Stimulated activated naive CD8-positive, alpha-beta T cell treated with anti-CD3 and anti-CD28 coated beads, Interleukin-15, amount 100 ng/mL, for 72 hours (primary cell): Measurements from ENCODE around the gene GBF1.
A peak's percentile ranks its signal among the peaks of the same experiment; 100 is the strongest.

Experiments used
- ATAC-seq: fragments of 150-1000 bp; cut with Tn5 transposase; 2 replicates; pipeline ENCODE4 v1.10.0; 2021; ENCODE audit warnings: mild to moderate bottlenecking, moderate library complexity
- DNase-seq, 2 donors: peaks; one replicate each; pipeline ENCODE4 v3.0.0; 2021 to 2022
- H3K27ac Mint-ChIP-seq, 2 donors: one replicate each; pipeline ENCODE4 v1.8.0; 2022; ENCODE audit warnings: mild to moderate bottlenecking in 2 of 2, mixed read lengths in 2 of 2, moderate library complexity in 2 of 2
- H3K27me3 Mint-ChIP-seq: one replicate; pipeline ENCODE4 v1.8.0; 2022; ENCODE audit warnings: mixed read lengths
- H3K4me1 Mint-ChIP-seq: one replicate; pipeline ENCODE4 v1.8.0; 2022; ENCODE audit warnings: mild to moderate bottlenecking, mixed read lengths
- H3K4me3 Mint-ChIP-seq, 2 donors: one replicate each; pipeline ENCODE4 v1.8.0; 2022; ENCODE audit warnings: mild to moderate bottlenecking in 2 of 2, mixed read lengths in 2 of 2, moderate library complexity in 1 of 2
- H3K9me3 Mint-ChIP-seq, 2 donors: one replicate each; pipeline ENCODE4 v1.8.0; 2022; ENCODE audit warnings: mixed read lengths in 2 of 2

Gene GBF1

GRCh38 chr10:102322914-102323313 is 77.6 kb downstream of the GBF1 start:
- no peak overlapping the region for H3K4me3 Mint-ChIP-seq
- peak; percentile 13 to 36 for DNase-seq
- H3K27me3 Mint-ChIP-seq = no peaks in the 10 kb centered on the region
- H3K9me3 Mint-ChIP-seq = no peaks in the 10 kb centered on the region
- H3K27ac Mint-ChIP-seq = no peak overlapping the region
- ATAC-seq = peak; percentile 91
- peaks cover 13% of the 10 kb centered on the region for H3K4me1 Mint-ChIP-seq

- Mint-ChIP-seq H3K4me1 (peaks cover 13% of the 10 kb centered on the region), H3K27ac (no peak overlapping the region)
- ATAC-seq = no peak
These were observed 78.7 kb downstream of the GBF1 start for GRCh38 chr10:102324061-102324460.

GRCh38 chr10:102326031-102326430 is 80.7 kb downstream of the GBF1 start:
- no peaks in the 10 kb centered on the region for H3K9me3 Mint-ChIP-seq
- DNase-seq = no peak
- H3K27me3 Mint-ChIP-seq = no peaks in the 10 kb centered on the region
- ATAC-seq = no peak
- no peak overlapping the region for H3K4me3 Mint-ChIP-seq
- H3K27ac Mint-ChIP-seq = no peak overlapping the region
- H3K4me1 Mint-ChIP-seq = peaks cover 13% of the 10 kb centered on the region

More at GRCh38 chr10:102324061-102324460, 78.7 kb downstream of the GBF1 start:
- Mint-ChIP-seq H3K9me3 (no peaks in the 10 kb centered on the region), H3K4me3 (no peak overlapping the region), H3K27me3 (no peaks in the 10 kb centered on the region)
- no peak for DNase-seq

DNA sequence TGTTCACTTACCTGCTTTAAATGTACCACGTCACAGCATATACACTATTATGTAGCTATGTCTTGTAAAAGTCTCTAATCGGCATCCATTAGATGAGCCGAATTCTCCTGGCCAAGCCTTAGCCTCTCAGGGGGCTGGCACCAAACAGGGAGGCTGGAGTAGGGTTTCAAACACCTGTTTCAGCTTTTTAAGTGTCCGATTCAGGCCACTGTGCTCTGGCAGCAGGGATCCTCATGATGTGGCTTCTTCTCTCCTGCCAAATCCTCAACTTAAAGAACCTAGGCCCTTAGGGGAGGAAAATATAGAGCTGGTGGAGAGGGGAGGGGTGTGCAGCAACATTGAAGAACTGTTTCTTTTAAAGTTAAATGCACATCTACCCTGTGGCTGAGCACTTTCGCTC is 81.7 kb downstream of the GBF1 start:
- H3K27me3 Mint-ChIP-seq = no peaks in the 10 kb centered on the region
- peaks cover 13% of the 10 kb centered on the region for H3K4me1 Mint-ChIP-seq
- no peaks in the 10 kb centered on the region for H3K9me3 Mint-ChIP-seq
- DNase-seq = no peak
- ATAC-seq = no peak
- H3K4me3 Mint-ChIP-seq = no peak overlapping the region
- no peak overlapping the region for H3K27ac Mint-ChIP-seq

- Mint-ChIP-seq H3K9me3 (no peaks in the 10 kb centered on the region), H3K27ac (no peak overlapping the region), H3K27me3 (no peaks in the 10 kb centered on the region), H3K4me3 (no peak overlapping the region), H3K4me1 (peaks cover 8% of the 10 kb centered on the region)
- ATAC-seq = no peak
- DNase-seq = no peak
These were observed 82.3 kb downstream of the GBF1 start for GRCh38 chr10:102327641-102328040.

- Mint-ChIP-seq H3K27me3 (no peaks in the 10 kb centered on the region), H3K27ac (no peak overlapping the region), H3K4me1 (peaks cover 7% of the 10 kb centered on the region), H3K4me3 (no peak overlapping the region), H3K9me3 (no peaks in the 10 kb centered on the region)
- ATAC-seq = no peak
- no peak for DNase-seq
These were observed 87.4 kb downstream of the GBF1 start for GRCh38 chr10:102332772-102333171.

DNA sequence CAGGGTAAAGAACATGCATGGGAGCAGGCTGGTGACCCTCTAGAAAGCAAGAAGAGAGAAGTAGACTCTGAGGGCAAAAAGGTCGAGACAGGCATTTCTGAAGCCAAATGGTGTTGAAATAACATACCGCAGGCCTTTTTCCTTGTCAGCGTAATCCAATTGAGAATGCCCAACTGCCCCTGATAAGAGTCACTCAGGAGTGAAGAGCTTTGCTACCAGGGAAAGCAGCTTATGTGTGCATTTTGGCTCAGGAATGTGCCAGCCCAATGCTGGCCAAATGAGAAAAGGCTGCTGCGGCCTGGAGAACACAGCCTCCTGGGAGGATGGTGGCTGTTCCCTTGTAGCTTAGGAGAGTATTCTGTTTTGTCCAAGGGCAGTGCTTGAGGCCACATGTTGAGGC is 88.8 kb downstream of the GBF1 start:
- DNase-seq (no peak), ATAC-seq (no peak)
- H3K27me3 Mint-ChIP-seq = no peaks in the 10 kb centered on the region
- no peak overlapping the region for H3K4me3 Mint-ChIP-seq
- peaks cover 17% of the 10 kb centered on the region for H3K4me1 Mint-ChIP-seq
- H3K27ac Mint-ChIP-seq = peak overlapping the region in 1 of 2 donors; percentile 85
- H3K9me3 Mint-ChIP-seq = no peaks in the 10 kb centered on the region

DNA sequence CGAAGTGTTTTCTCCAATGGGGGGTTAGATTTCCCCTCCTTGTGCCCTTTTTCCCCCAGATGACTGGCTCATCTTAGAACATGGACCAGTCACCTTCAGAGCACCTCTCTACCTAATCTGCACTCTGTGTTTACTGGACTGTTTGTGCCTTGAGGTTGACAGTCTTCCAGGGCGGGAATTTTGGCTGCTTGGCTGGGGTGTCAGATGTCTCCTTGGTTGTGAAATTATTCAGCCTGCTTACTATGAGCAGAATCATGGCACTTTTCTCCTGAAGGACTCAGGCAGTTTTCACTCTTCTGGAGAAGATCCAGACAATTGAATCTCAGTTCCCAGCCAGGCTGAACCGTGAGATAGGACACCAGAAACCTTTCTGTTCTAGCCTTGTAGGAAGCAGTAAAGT is 89.9 kb downstream of the GBF1 start:
- Mint-ChIP-seq H3K9me3 (no peaks in the 10 kb centered on the region), H3K27ac (no peak overlapping the region), H3K4me1 (peaks cover 17% of the 10 kb centered on the region), H3K4me3 (no peak overlapping the region), H3K27me3 (no peaks in the 10 kb centered on the region)
- ATAC-seq (no peak), DNase-seq (no peak)

GRCh38 chr10:102341038-102341688 is 95.8 kb downstream of the GBF1 start:
- Mint-ChIP-seq H3K9me3 (no peaks in the 10 kb centered on the region), H3K27me3 (no peaks in the 10 kb centered on the region), H3K27ac (peak overlapping the region in 1 of 2 donors; percentile 55), H3K4me1 (peaks cover 37% of the 10 kb centered on the region), H3K4me3 (no peak overlapping the region)
- ATAC-seq = peak; percentile 73
- no peak for DNase-seq

GRCh38 chr10:102342458-102342857 is 97.1 kb downstream of the GBF1 start:
- no peak for DNase-seq
- Mint-ChIP-seq H3K27me3 (no peaks in the 10 kb centered on the region), H3K27ac (no peak overlapping the region), H3K4me3 (no peak overlapping the region), H3K4me1 (peaks cover 34% of the 10 kb centered on the region), H3K9me3 (no peaks in the 10 kb centered on the region)
- no peak for ATAC-seq

DNA sequence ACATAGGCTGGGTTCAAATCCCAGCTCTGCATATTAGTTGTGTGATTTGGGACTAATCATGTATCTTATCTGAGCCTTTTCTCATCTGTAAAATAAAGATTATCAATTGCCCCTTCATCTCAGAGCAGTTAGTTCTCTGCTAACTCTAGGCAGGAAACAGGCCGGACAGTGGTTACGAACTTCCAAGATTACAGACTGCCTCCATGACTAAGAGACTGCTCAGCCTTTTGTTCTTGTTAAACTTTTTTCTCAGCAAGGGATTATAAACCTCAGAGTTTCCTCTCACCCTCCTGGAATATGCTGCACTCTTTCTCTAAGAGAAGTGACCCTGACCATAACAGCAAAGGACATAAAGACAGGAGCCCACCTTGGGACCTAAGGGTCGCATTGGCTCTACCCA is 97.6 kb downstream of the GBF1 start:
- no peaks in the 10 kb centered on the region for H3K9me3 Mint-ChIP-seq
- ATAC-seq = no peak
- no peak overlapping the region for H3K4me3 Mint-ChIP-seq
- H3K27me3 Mint-ChIP-seq = no peaks in the 10 kb centered on the region
- peaks cover 29% of the 10 kb centered on the region for H3K4me1 Mint-ChIP-seq
- no peak for DNase-seq
- no peak overlapping the region for H3K27ac Mint-ChIP-seq

GRCh38 chr10:102344067-102344466 is 98.7 kb downstream of the GBF1 start:
- Mint-ChIP-seq H3K9me3 (no peaks in the 10 kb centered on the region), H3K27ac (peak overlapping the region in 1 of 2 donors; percentile 24), H3K4me3 (no peak overlapping the region), H3K27me3 (no peaks in the 10 kb centered on the region), H3K4me1 (peaks cover 21% of the 10 kb centered on the region)
- DNase-seq (no peak), ATAC-seq (no peak)

GRCh38 chr10:102347236-102347828 is 102.0 kb downstream of the GBF1 start:
- DNase-seq (no peak), ATAC-seq (no peak)
- H3K27me3 Mint-ChIP-seq = no peaks in the 10 kb centered on the region
- H3K27ac Mint-ChIP-seq = no peak overlapping the region
- H3K9me3 Mint-ChIP-seq = no peaks in the 10 kb centered on the region
- no peak overlapping the region for H3K4me3 Mint-ChIP-seq
- peaks cover 4% of the 10 kb centered on the region for H3K4me1 Mint-ChIP-seq

DNA sequence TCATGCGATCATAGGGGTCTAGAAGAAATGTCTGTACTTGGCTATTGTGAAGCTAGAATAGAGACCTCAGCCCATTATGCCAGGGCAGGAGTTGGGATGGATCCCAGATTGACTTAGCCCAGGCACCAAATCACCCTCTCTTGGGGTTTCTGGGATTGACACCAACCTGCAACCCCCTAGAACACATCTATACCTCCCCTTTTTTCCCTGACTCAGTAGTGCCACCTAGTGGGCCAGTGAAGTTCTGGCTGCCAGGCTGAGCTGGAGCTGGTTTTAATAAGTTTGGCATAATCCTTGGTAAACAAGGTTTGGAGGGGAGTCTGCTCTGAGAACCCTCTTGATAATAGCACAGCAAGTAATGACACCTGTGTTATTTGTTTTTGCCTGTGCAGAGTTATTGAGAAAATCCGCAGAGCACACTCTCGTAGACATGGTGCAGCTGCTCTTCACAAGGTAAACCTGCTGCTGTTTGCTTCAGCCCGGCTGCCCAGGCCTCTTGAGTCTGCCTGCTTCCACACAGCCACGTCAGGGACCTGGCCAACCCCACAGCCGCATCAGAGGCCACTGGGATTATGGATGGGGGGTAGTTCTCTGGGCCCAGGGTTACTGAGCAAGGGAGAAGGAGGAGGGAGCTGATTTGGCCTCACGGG is 106.9 kb downstream of the GBF1 start:
- DNase-seq (peak; percentile 67 to 69), ATAC-seq (peak; percentile 72)
- Mint-ChIP-seq H3K4me1 (no peaks in the 10 kb centered on the region), H3K27me3 (no peaks in the 10 kb centered on the region), H3K4me3 (no peak overlapping the region), H3K27ac (no peak overlapping the region), H3K9me3 (no peaks in the 10 kb centered on the region)

GRCh38 chr10:102354451-102354850 is 109.1 kb downstream of the GBF1 start:
- H3K27ac Mint-ChIP-seq = no peak overlapping the region
- peaks cover 13% of the 10 kb centered on the region for H3K4me1 Mint-ChIP-seq
- H3K4me3 Mint-ChIP-seq = no peak overlapping the region
- no peak for ATAC-seq
- H3K9me3 Mint-ChIP-seq = no peaks in the 10 kb centered on the region
- H3K27me3 Mint-ChIP-seq = no peaks in the 10 kb centered on the region
- DNase-seq = no peak

DNA sequence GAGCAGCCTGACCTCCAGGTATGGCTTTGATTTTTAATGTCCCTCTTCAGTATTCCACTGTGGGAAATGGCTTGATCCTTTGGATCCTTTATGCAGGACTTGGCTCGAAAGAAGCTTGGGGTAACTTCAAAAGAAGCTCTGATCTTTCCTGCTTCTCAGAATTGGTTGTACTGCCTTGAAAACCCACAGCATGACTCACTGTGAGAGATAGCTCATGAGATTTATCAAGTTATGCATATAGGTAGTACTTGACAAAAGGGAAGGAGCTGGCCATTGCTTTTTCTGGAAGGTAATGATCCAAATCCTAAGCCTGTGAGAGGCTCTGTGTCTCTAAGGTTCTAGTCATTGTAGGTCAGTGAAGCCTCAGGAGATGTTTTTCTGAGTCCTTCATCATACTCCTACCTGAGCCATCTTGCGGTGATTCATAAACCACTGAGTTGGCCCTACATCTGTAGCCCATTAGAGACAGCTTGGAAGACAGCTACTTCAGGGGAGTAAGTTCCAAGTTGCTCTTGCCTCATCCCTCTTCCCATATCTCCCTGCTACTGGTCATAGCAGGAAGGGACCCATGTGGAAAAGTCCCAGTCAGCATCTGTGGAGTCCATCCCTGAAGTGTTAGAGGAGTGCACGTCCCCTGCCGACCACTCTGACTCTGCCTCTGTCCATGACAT is 113.5 kb downstream of the GBF1 start:
- DNase-seq (no peak), ATAC-seq (peak; percentile 71)
- H3K4me1 Mint-ChIP-seq = peaks cover 13% of the 10 kb centered on the region
- no peaks in the 10 kb centered on the region for H3K9me3 Mint-ChIP-seq
- no peaks in the 10 kb centered on the region for H3K27me3 Mint-ChIP-seq
- H3K27ac Mint-ChIP-seq = peak overlapping the region in 1 of 2 donors; percentile 38
- H3K4me3 Mint-ChIP-seq = no peak overlapping the region
